HG03432 (cell line): ENCODE results near the gene CA10.

ENCODE experiments used
- ATAC-seq: cut with Tn5 transposase; IDR thresholded peaks from one replicate; pipeline ENCODE4 v1.9.1; 2021; ENCODE audit warnings: mild to moderate bottlenecking, moderate library complexity; ENCODE audit not compliant: unreplicated experiment

The CA10 gene

DNA sequence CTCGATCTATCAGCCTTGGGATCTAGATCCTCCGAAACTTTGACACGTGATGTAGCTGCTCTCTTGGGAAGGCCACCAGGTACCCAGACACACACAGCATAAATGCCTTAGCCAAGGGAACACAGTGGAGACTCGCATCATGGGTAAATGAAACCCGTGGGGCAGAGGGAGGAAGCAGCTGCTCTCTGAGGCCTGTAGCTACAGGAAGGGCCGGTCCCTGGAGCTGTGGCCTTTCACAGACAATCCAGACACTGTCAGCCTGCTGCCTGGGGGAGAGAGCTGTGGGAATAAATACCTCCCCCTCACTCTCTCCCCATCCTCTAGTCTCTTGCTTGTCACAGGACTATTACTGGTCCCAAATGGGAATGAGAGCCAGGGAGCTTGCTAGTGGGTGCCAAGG lies 546.9 kb downstream of the CA10 start:
- no peak for ATAC-seq

DNA sequence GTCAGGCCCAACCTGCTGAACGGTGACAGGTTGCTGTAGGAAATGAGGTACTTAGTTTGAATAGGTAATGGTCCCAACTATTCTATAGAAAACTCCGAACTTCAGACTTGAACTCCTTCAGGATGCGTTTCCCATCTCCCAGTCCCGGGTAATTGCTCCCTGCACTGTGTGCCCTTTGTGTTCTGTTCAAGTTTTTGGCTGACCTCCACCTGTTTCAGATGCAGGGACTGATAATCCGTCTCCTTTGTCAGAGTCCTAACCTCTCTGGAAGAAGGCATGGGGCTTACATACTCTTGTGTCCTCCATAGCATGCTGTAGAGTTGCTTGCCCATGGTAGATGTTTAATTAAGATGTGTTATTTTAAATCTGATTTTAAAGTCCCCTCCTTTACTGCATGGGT lies 547.7 kb downstream of the CA10 start:
- no peak for ATAC-seq

DNA sequence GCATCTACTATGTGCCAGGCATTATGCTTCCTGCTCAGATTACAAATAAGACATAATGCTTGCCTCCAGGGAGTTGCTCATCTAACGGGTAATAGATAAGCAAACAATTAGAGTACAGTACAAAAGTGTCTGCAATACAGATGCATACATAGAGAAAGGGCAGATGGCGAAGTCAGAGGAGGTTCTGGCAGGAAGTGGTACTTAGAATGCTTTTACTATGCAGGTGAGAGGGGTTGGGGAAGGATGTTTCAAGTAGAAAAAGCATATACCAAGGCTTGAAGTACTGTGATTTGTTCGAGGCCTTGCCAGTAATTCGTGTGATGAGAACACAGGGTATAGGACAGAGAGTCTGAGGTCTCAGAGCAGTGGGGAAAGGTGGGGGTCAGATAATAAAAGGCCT lies 548.4 kb downstream of the CA10 start:
- ATAC-seq: no peak

DNA sequence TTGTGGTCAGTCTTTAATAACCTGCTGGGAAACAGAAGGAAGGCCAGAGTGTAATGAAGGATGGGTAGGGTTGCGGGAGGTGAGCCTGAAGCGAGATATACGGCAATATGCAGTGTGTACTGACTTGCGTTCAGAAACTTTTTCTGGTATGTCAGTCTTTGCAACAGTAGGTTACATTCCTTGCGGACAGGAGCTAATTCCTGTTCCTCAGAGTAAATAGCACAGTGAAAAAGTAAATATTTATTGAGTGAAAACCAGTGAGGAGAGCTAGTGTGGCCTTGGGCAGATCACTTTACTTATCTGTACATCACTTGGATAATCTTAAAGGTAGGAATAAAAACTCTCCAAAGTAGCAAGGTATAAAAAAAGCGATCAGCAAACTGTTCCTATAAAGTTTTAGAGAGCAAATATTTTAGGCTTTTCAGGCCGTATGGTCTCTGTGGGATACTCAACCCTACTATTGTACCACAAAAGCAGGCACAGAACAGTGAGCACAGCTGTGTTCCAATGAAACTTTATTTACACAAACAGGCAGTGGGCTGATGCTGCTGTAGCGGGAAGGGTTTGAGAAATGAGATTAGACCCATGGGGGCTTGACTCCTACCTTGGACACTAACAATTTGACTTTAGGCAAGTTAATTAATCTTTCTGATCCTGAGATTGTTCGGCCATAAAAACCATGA lies 550.1 kb downstream of the CA10 start:
- ATAC-seq: no peak

DNA sequence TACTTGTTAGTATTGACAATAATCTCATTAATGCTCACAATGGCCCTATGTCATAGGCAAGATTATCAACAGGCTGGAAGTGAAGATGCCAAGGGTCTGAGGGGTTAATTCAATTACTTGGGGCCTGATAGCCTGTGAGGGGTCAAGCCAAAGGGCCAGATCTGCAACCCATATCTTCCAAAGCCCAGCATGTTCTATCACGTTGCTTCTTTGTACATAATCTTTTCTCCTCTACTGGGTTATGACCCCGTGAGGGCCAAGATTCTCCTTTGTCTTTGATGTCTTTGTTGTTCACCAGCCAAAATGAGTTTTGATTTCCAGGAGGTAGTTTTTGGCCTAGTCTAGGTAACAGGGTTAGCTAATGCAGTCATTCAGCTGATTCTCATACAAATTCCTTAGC lies 551.0 kb downstream of the CA10 start:
- no peak for ATAC-seq

DNA sequence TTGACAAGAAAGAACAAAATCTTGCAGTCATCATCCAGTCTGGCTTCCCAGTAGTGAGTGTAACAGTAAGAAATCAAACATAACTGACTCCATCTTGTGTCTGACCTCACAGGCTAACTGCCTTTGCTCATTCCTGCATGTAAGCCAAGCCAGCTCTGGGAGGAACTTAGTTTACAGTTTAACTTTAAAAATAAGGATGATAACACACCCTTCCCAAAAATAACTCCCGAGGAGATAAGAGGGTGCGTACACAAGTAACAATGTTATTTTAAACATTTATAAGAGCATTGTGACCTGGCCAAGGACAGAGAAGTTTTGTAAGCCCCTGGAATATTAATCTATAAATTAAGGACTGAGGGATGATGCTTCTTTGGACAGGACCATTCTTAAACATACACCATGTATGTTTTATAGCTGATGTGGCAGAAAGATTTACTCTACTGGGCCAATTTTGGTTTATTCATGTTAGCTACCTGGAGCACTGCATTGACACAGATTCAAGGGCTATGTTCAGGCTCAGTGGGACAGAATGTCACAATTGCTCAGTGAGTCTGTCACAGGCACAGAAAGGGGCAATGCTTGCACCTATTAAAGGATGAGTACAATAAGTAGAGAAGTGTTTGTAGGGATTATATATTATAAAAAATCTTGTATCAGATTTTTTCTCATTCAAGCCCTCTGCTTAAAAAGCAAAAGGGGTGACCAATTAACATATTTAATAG lies 554.1 kb downstream of the CA10 start:
- ATAC-seq: no peak

DNA sequence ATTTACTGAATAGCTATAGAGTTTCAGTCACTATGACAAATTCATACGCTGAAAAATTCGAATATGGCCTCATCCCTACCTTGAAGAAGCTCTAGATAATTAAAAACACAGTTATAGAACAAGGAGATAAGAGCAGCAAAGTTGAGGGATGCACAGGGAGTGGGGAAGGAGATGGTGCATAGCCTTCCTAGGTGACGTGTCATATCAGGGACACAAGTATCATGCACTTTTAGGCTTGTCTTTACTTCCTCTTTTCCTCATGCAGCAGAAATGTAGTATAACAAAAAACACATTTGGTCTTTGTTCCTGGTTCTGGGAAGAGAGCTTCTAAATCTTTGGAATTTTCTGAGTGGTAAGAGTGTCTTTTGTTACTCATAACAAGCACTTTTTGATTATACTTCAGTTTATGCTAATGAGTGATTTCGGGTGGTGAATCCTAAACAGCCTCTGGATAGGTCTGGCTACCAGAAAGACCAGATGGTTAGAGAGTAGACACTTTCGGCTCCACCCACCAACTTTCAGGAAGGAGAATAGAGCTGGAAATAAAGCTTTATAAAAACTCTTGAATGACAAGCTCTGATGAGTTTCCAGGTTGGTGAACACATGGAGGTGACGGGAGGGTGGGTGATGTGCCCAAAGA lies 556.8 kb downstream of the CA10 start:
- no peak for ATAC-seq

DNA sequence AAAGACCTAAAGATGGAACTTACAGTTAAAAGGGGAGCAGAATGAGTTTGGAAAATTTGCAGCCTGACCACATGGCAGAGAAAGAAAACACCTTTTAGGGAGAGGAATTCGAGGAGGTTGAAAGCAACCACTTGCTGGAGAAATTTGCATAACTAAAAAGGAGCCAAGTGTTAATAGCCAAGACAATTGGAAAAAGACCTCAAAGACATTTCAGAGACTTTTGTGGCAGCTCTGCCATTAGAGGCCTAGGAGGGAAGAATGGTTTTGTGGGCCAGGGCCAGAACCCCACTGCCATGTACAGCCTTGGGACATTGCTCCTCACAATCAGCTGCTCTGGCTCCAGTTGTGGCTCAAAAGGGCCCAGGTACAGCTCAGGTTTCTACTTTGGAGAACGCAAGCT lies 559.7 kb downstream of the CA10 start:
- ATAC-seq: no peak

DNA sequence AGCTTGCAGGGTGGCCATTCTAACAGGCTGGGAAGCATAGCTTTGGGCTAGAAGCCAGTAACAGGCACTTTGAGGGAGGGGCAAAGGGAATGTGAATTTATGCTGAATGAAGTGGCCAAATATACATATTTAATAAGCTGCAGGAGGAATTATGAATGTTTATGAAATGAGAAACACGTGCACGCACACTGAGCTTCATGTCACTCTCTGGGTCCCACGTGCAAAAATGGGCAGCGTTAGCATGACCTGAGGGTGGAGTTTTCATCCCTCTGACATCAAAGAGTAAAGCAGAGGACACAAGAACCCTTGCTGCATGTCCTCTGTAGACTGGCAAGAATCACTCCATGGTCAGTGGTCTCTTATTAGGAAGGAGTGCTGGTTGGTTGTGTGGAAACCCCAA lies 561.2 kb downstream of the CA10 start:
- ATAC-seq: no peak

DNA sequence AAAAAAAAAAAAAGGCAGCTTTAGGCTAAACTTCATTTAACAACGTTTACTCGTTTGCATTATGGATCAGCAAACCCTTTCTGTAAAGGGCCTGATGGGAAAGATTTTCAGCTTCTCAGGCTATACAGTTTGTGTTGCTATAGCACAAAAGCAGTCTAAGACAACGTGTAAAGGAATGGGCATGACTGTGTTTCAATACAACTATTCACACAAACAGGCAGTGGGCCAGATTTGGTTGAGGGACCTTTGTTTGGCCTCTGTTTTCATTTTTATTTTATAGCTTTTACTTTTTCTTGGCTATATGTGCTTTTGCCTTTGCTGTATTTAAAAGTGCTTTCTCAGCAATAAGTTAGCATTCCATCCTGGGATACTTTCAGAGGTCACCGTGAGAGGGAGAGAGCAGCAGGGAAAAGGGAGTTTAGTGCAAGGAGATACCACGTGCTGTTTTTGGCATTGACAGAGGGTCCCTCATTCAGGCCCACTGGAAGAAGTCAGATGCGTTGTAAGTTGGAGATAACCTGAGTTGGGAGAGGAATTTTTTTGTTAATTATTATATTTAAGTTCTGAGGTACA lies 562.6 kb downstream of the CA10 start:
- no peak for ATAC-seq

DNA sequence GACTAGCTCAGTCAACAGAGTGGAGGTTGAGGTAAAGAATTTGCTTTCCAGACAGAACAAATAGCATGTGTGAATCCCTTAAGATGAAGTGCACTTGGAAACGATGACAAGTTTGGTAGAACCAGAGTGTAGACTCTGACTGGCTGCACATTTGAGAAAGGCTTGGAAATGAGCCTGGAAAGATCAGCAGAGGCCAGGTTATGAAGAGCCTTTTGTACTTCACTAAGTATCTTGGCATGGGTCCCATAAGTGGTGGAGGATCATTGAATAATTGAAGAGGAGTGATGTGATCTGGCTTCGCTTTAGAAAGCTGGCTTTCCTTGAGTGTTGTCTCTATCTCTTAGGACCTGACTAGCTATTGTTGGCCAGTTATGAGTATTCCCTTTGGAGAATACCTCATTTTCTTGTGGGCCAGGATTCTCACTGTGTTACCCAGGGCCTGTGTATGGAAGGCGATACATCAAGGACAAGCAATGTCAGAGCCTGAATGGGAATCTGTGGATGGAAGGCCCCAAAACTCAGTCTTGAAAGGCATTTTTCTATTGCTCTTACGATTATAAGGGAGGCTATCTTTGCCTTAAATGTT lies 568.4 kb downstream of the CA10 start:
- ATAC-seq: no peak

DNA sequence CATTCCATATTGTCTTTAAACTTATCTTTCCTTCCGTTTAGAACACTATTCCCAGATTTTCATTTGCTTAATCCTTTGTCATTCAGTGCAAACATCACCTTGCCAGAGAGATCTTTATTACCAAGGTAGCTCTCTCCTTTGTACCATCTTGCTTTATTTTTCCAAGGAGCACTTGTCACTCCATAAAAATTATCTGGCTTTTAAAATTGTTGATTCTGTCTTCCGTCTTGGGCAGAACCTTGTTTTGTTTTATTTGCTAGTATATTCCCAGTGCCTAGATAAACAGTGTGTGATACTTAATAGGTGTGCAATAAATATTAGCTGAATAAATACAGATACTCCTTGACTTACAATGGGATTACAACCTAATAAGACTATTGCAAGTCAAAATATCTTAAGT lies 570.5 kb downstream of the CA10 start:
- no peak for ATAC-seq

DNA sequence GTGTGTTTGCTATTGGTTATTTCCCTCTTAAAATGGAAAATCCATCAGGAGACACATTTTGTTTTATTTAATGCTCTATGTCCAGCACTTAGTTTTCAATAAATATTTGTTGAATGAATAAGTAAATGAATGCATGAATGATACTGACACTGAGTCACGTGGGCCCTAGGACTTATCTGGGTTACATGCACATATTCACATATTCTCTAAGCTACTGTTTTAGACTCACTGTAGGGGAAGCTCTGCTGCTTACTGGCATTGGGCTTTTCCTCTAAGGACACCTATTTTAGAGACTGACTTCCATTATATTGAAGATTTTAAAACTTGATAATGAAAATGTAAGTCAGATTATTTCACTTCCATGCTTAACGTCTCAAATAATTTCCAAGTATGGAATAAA lies 571.0 kb downstream of the CA10 start:
- no peak for ATAC-seq

DNA sequence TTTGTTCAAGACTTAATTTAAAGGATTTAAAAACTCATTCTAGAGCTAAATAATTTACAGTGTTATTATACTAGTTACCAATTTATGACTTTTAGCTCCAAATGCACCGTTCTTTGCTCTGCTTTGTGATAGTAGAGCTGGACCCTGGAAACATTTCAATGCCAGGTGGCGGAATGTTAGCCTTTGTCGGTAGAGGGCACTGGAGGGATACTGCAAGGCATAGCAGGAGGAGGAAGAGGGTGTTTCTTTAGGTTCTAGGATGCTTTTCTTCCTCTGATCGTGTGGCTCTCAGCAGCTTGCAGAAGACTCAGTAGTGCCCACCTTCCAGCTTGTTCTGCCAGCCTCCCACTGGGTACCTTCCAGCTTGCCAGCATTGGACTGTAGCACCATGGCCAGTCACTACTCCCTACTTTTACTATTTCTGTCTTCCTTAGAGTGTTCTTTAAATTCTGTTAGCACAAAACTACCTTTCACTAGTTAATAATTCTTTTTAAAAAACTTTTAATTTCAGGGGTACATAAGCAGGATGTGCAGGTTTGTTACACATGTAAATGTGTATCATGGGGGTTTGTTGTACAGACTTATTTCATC lies 572.9 kb downstream of the CA10 start:
- no peak for ATAC-seq

DNA sequence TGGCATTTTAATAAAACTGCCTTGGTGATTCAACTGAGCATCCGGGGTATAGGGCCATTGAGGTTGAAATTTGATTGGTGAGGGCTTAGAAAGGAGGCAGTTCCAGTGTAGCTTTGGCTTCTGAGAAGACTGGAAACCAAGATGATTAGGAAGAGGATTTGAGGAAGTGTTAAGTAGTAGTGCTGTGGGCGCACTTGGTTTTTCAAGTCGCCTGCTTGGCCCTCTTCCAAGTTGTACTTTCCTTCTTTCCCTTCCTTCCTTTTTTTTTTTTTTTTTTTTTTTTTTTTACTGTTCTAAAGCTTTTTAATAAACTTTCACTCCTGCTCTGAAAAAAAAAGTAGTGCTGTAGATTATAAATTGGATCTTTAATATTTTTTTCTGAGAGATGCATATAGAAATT lies 577.6 kb downstream of the CA10 start:
- no peak for ATAC-seq
